Left renal cortex interstitium (tissue), 4 donors: Measurements from ENCODE around the gene VAV2. TPM values are rescaled to one million over a fixed set of nuclear protein-coding genes. Genes with fewer than 3 reads are reported as not detected.
A peak's percentile ranks its signal among the peaks of the same experiment; 100 is the strongest.
"Not testable (repeated sequence)": the region's sequence is repeated elsewhere in the genome, so short reads cannot be mapped to it uniquely, and the experiment has no call there.

Experiments used
- DNase-seq, 4 donors: peaks; one replicate each; pipeline ENCODE4 v3.0.0-alpha.2; 2013; ENCODE audit warnings: low read depth in 4 of 4, low spot score in 2 of 4, missing footprints in 1 of 4
- polyA plus RNA-seq, 4 donors: library from polyadenylated mRNA; unstranded; fragments of 120-200 nt; gene quantifications; one replicate each; pipeline ENCODE4 v1.2.1, GENCODE V29; 2013; ENCODE audit not compliant: insufficient read length in 4 of 4

VAV2 gene
- polyA plus RNA-seq, 4 donors = 32.5 to 48.2 (median 38.4) TPM

DNA sequence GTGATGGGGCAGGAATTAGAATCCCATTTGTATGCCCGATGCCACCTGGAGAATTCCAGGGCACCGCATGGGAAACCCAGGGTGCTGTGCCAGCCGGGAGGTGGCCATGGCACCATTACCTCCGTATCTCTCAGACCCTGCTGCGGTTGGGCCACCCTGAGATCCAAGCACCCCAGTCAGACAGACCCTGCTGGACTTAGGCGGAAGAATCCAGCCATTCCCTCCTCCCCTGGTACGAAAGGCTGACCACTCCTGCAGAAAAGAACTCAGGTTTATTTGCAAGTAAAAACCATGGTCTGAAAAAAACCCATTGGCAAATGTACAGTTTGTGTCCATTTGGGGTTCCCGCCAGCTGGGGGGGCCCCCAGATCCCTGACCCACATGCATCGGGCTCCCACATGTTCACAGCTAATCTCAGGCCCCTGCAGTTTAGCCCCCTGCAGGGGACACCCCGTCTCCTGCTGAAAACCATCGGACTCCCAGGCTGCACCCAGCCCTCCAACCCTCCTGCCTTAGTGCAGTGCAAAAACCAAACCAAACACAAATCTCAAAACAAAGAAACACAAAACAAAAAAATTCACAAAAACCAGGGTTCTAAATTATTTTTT lies 230.4 kb downstream of the VAV2 start:
- DNase-seq = no peak

DNA sequence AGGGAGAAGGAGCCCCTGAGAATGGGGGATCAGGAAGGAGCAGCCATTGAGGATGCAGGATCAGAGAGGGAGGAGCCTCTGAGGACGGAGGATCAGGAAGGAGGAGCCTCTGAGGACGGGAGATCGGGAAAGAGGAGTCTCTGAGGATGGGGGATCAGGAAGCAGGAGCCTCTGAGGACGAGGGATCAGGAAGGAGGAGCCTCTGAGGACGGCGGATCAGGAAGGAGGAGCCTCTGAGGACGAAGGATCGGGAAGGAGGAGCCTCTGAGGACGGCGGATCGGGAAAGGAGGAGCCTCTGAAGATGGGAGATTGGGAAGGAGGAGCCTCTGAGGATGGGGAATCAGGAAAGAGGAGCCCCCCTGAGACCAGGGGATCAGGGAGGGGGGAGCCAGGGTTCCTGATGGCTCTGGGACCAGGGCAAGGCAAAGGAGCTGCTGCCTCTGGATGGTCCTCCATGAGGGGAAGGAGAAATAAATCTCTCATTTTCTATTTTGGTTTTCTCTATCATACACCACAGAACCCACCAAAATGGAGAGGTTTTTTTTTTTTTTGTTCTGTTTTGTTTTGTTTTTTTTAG lies 231.3 kb downstream of the VAV2 start:
- DNase-seq = no peak

DNA sequence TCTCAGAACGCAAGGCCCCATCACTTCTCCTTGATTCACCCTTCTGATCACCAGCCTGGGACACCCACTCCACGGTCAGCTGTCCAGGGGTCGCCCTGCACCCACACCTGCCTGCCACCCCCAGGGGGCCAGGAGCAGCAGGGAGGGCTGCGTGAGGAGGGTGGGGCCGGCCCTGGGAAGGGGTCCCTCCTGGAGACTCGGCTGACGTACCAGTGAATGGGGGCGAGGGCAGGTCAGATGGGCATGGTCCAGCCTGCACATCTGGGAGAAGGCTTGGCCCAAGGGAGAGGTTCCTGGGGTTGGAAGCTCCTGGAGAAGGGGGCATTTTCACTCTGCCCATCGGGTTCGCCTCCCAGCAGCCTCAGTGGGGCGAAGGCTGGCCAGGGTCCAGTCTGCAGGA lies 232.2 kb downstream of the VAV2 start:
- no peak for DNase-seq

DNA sequence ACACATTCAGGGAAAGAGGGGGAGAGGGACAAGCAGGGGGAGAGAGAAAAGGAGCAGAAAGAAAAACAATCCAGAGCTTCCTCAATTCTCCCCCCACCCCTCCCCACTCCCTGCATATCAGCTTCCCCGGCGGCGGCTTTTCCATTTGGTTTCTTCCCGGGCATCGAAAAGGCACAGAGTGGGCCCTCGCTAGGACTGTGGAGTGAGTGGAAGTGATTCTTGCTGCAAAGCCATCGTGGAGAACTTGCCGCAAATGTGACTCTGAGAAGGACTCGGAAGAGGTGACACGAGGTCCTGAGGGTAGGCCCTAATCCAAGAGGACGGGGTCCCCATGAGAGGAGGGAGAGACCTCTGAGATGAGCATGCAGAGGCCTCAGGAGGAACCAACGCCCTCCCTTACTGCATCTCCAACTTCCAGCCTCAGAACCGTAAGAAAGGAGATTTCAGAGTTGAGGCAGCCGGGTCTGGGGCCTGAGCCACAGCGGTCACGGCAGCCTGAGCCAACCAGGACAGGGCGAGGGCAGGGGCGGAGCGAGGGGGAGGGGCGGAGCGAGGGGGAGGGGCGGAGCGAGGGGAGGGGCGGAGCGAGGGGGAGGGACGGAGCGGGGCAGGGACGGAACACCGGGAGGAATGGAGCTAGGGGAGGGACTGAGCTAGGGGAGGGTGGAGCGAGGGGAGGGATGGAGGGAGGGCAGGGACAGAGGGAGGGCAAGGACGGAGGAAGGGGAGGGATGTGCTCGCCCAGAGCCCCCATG lies 232.8 kb downstream of the VAV2 start:
- peak in 1 of 4 donors; percentile 38 for DNase-seq

DNA sequence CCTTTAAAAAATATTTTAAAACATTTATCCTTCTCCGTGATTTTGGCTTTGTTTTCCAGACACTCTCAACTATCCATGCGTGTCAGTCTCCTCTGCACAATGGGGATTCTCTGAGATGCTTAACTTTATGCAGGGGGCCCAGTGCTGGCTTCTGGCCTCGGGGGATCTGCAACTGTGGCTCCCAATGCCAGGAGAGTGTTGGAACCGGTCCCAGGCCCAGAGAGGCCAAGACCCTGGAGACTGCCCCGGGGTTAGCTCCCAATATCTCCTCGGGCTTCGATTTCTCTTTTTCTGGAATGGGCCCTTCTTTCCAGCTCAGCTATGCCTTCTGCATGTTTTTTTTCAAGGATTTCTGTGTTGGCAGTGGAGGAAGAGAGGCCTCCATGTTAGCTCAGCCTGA lies 233.9 kb downstream of the VAV2 start:
- no peak for DNase-seq

DNA sequence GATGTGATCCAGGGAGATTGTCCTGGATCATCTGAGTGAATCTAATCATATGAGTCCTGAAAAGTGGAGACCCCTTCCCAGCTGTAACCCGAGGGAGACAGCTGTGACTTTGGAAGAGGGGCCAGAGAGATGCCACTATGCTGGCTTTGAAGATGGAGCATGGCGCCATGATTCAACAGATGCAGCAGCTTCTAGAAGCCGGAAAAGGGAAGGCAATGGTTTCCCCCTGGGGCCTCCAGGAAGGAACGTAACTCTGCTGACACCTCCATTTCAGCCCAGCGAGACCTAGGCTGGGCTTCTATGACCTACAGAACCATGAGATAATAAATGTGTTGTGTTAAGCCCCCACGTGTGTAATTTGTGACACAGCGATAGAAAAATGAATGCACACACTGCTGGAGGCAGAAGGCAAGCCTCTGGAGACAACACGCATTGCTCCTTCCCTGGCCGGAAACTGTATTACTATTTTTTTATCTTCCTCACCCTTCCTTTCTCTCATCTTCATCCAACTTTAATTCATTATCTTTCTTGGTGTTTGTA lies 237.4 kb downstream of the VAV2 start:
- no peak for DNase-seq

DNA sequence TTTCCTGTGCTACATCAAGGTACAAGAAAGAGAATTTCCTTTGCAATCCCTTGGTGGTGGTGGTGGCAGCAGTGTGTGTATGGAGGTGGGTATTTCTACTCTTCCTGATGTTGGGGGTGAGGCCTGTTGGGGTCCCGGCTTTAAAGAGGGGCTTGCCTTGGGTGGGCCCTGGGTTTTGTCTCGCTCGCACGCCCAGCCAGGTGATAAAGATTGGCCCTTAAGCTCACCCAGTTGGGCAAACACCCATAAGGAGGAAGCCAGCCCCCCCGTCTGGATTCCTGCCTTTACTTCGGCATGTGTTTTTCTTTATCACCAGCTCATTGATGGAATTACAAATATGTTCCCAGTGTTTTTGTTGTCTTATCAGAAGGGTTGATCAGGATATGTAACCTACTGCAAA lies 237.9 kb downstream of the VAV2 start:
- DNase-seq = no peak

DNA sequence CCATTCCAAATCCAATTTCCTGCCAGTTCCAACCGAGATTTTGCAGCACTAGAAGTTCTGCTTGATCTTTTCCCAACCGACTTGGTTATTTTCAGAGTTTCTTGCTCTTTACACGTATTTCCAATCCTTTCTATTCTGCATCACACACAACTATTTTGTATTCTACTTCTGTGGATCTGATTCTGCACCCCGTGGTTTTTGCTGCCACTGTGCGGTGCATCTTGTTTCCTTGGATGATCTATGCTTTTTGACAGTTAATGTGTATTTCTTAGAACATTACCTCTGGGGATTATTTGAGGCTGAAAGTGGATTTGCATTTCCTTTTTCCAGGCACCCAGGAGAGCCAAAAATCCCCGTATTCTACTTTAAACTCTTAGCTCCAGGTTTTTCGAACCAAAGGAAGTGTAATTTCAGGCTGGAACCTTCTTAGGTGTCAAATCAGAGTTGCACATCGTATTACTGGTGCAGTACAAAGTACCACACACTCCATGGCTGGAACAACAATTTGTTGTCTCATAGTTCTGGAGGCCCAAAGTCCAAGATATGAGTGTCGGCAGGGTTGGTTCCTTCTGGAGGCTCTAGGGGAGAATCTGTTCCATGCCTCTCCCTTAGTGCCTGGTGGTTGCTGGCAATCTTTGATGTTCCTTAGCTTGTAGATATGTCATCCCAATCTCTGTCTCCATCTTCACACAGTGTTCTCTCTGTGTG lies 239.2 kb downstream of the VAV2 start:
- no peak for DNase-seq

DNA sequence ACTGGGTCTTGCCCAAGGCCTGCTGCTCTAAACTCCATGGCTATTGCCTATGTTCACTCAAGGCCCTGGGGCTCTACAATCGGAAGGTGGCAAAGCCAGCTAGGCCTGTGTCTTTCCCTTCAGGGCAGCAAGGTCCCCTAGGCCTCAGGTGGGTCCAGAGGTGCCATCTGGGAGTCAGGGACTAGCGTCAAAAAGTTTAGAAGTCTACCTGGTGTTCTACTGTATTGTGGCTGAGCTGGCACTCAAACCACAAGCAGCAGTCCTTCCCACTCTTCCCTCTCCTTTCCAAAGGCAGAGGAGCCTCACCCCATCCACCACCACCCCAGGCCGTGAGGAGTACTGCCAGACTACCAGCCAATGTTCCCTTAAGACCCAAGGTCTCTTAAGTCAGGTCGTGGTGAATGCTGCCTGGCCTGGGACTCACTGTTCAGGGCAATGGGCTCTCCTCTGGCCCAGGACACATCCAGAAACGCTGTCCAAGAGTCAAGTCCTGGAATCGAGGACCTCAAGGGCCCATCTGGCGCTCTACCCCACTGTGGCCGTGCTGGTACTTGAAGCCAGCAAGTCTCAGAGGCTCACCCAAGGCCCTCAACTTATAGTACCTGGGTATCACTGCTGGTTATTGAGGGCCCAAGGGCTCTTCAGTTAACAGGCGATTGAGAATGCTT lies 241.0 kb downstream of the VAV2 start:
- no peak for DNase-seq

DNA sequence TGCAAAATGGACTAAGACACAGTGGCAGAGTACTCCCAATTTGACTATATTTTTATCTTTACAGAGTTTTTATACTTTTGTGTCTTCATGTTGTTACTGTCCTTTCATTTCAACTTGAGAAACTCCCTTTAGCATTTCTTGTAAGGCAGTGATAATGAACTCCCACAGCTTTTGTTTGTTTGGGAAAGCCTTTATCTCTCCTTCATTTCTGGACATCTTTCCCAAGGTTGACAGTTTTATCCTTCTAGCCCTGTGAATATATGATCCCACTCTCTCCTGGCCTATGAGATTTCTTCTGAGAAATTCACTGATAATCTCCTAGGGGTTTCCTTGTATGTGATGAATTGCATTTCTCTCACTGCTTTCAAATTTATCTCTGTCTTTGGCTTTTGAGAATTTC lies 244.8 kb downstream of the VAV2 start:
- no peak for DNase-seq

DNA sequence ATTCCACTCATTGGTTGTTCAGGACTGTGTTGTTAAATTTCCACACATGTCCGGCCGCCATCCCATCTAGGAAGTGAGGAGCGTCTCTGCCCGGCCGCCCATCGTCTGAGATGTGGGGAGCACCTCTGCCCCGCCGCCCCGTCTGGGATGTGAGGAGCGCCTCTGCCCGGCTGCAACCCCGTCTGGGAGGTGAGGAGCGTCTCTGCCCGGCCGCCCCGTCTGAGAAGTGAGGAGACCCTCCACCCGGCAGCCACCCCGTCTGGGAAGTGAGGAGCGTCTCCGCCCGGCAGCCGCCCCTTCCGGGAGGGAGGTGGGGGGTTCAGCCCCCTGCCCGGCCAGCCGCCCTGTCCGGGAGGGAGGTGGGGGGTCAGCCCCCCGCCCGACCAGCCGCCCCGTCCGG lies 247.6 kb downstream of the VAV2 start:
- not testable (repeated sequence) for DNase-seq

DNA sequence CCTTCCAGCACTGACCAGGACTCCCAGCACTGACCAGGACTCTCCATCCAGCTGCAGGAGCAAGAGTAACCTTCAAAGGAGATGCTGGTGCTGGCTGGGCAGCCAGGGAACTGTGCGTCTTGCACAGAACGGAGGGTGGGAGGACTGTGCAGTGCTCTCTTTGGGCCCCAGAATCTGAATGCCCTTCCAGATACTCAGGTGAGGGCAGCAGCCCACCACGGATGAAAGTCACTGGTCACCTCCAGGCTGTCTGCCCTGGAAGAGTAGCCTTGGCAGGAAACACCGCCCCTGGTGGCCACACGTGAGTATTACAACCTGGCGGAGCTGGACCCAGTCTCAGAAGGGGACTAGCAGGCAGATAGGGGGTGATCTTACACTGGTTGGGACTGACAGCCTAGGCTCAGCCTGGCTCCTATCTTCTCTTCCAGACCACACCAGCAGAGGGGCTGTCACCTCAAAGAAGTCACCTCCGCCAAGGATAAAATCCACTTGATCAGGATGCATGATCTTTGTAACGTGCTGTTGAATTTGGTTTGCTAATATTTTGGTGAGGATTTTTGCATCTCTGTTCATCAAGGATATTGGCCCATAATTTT lies 249.2 kb downstream of the VAV2 start:
- peak in 3 of 4 donors; percentile 36 to 68 (median 55) for DNase-seq

DNA sequence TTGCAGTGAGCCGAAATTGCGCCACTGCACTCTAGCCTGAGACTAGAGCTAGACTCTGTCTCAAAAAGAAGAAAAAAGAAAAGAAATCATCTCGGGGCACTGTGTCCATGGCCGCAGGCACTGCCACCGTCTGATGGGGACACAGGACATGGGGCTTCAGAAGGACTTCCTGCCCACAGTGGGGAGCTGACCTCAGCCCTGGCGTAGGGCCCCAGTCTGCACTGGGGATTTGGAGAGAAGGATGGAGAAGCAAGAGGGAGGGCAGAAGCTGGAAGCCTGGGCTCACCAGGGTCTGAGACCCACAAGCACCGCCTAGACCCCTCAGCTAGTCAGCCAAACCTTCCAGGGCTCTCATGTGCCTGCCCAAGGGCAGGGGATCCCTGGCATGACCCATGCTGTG lies 249.9 kb downstream of the VAV2 start:
- no peak for DNase-seq

DNA sequence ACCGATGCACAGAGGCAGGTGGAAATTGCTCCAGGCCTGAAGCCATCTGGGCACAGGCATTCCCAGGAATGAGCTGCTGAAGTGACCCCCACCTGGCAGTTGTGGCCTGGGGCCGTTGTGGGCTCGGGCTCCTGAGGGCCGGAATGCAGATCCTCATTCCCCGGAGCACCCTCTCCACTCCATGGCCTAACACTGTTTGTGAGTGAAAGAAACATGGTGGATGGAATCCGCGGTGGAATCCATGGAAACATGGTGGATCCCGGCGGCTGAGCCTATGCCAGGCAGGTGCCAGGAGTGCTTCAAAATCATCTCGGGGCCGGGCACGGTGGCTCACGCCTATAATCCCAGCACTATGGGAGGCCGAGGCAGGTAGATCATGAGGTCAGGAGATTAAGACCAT lies 250.4 kb downstream of the VAV2 start:
- no peak for DNase-seq

DNA sequence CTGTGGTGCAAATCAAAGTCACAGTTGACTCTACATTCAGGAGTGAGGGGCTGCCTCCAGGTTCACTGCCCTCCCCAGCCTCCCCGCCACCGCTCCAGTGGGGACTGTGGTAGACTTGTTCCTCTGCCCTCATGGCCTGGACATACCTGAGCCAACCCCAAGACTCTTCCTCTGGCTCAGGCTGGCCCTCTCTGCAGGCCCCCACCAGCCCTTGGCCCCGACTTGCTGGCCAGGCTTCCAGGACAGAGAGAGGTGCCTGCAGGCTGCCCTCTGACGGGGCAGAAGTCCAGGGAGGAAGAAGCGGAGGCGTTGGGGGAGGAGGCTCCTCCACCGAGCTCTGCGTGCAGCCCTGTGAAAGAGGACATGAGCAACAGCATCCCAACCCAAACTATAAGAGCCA lies 251.2 kb downstream of the VAV2 start:
- no peak for DNase-seq

DNA sequence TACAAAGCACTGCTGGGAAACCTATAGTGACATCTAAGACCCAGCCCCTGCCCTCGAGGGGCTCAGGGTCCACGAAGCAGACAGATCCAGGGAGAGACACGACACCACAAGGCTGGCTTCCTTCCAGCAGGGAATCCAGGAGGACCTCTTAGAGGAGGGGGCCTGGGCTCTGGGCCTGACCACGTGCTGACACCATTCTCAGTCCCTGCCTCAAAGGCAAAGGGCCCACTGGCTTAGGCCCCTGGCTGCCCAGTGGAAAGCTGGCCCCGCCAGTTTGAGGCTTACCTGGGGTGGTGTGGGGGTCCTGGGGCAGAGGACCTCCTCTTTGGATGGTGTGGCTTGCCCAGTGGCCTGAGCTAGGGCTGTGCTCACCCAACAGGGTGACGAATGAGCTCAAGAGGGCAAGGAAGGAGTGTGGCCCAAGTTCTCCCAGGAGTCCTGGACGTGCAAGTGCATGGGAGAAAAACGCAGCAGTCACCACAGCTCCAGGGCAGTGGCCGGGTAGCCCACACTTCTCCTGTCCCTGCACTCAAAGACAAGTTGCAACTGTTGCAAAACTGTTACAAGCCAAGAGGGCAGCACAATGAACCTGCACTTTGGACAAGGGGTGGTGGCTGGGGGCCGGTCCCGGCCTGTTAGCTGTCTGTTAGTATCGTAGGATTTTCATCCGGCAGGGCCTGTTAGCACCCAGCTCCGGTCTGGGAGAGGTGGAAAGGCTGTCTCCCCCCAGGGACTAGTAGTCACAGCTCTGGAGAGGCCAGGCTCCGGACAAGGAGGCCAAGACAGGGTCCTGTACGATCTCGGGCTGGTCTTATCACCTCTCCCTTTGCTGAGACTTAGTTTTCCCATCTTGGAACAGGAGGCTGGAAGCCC lies 252.5 kb downstream of the VAV2 start:
- no peak for DNase-seq

DNA sequence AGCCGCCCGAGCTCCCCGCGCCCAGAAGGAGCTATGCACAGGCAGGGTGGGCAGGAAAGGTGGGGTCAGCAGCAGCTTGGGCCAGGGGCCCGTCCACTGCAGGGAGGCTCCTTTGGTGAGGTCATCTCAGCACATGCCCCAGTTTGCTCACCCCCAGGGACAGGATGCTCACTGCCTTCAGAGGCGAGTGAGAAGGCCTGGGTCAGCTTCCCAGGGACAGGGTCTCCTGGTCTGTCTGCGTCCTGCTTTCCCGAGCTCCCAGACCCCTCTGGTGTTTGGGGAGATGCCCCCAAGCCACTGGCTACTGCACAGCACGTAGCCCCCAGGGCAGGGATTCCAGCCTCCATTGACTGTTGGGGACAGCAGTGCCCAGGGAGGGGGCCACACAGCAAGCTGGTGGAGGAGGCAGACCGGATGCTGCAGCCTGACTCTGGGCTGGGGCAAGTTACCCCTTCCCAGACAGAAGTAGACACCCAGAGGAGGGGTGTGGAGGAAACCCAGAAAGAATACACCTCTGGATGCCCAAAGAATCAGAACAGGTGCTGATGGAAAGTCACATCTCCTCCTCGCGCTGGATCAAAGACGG lies 253.4 kb downstream of the VAV2 start:
- DNase-seq = no peak

DNA sequence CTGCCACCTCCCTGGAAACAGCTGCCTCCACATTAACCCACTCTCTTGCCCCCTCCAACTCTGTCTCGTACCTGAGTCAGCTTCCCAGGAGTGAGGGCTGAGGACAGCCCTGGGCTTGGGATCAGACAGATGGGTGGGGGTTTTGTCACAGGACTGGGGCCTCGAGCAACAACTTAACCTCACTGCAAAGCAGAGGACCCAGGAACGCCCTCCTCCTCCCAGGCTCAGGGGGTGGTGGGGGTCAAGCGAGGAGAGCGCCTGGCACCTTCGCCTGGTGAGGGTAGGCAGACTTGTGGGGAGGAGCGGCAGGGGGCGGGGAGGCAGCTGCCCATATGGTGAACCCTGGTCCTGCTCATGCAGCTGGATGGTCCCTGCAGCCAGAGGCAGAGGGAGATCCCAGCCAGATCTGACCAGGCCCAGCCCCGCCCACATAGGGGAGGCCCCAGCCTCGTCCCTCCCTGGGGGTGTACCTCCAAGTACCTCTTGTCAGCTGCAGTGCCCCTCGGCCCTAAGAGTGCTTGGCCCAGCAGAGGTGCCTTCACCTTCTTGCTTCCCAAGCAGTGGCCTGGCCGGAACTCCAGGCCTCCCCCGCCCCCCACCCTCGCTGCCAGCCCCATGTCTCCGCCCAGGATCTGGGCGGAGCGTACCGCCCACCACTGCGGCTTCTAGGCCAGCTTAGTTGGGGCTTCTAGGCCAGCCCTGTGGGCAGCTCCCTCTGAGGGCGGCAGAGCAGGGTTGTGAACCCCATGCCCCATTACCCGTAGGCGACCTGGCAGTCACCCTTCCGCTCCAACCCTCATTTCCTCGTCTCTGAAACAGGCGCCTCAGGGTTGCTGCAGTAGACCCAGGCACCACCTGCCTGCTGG lies 254.1 kb downstream of the VAV2 start, which contains the start of gene SARDH:
SARDH (minus strand) TSS at position 579 of the 866 bp plus-strand sequence. CDS start 4,179 bp downstream, outside the sequence.
- DNase-seq = peak in 2 of 4 donors; percentile 44 to 50
